Cerebellar cortex (tissue), 1 donor: ENCODE data around the gene MYO6.

Experiments
- DNase-seq: peaks from one replicate; pipeline ENCODE4 v3.0.0-alpha.2; 2015; ENCODE audit warnings: low spot score

The MYO6 gene

DNA sequence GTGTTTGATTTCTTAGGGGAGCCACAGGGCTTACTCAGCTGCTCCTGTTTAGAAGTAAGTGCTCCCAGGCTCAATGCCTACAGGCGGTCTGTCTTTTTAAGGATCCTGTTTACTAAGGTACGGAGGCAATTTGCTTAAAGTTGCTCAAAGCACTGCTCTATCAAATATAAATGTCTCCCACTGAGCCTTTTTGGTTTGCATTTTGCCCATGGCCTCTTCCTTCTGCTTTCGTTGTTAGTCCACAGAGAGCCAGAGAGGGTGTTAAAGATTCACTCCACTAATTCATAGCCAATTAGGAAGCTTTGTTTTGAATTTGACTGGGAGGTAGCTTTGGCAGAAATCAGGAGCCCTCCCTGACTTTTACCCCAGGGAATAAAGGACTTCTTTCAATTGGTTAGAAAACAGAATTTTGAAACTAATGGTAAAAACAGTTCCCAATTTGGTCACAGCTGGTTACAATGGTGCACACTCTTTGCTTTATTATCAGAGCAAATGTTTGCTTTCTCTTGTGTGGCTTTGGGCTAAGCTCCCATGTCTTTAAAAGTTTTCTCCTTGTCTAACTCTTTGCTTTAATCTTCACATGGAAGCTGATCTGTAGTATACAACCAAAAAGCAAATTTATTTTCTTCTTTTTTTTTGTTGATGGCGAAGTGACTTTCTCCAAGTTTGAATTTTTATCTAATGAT is 197.2 kb downstream of the MYO6 start:
- no peak for DNase-seq

DNA sequence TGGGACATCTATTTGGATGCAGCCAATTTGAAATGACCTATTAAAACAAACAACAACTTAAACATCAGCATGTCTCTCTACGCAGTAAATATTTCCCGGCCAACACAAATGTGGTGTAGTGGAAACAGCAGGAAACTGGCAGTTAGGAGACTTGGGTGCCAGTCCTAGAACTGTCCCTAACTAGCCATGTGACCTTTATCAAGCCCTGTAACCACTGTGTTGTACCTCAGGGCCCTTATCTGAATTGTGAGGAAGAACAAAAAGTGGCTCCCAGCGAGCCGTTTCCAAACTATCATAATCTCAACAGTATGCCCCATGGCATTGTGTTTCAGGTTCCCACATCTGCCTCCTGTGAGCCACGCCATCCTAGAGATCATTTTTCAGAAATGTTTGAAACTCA is 198.9 kb downstream of the MYO6 start:
- DNase-seq: no peak

DNA sequence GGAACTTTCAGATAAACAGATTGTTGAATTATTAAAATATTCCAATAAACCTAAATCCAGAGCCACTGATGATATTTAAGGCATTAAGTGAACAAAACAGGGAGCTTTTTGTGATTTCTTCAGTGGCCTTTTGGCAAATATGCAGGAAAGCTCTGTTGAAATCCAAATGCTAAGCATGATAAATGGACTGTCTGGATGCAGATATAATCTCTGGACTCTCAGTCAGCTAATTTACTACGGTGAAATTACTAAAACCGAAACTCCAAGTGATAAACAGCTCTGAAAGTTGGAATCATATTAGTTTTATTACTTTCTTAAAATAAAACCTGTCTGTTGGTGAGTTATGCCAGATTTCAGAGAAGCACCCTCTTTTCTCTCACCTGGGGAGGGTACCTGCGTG is 203.1 kb downstream of the MYO6 start:
- DNase-seq: no peak

DNA sequence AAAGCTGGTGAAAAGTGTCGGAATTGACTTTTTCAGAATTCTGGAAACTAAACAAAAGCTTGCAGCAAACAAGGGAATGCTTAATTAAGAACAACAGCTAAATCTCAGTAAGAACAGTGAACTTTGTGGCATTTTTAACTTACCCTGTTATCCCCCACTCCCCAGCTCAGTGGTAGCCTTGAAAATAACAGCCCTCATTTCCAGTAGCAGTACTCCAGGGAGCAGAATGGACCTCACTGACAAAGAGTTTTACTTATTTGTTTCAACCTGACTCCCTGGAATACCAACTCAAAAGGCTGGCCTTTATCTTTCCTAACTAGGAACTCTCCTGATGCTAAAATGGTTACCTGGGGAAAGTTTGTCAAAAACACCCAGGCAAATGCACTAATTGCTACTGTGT is 214.5 kb downstream of the MYO6 start:
- DNase-seq: no peak

DNA sequence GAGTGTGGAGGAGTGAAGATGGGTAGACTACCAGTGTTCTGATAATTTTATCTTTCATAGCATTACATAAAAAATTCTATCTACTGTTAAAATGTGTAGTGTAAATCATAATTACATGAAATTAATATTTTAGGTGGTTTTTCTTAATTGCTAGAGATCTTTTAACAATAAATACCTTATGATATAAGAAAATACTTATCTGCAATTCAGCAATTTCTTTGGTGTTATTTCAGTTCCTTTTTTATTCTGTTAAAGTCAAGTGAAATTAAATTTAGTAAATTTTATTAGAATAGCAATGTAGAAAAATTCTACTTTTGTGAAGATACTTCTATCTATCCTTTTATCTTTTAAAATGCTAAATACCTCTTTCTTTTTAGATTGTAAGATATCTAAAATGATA is 219.1 kb downstream of the MYO6 start:
- DNase-seq: no peak
